SHP77 (cell line): Measurements from ENCODE around the gene SLX9.

ENCODE experiments used
- DNase-seq, 2 experiments: peaks; one replicate each; lab custom pipeline; 2025; lab: John Stamatoyannopoulos, UW

The SLX9 gene

GRCh38 chr21:44991538-44992483 lies 52.0 kb downstream of the SLX9 start:
- no peak for DNase-seq

DNA sequence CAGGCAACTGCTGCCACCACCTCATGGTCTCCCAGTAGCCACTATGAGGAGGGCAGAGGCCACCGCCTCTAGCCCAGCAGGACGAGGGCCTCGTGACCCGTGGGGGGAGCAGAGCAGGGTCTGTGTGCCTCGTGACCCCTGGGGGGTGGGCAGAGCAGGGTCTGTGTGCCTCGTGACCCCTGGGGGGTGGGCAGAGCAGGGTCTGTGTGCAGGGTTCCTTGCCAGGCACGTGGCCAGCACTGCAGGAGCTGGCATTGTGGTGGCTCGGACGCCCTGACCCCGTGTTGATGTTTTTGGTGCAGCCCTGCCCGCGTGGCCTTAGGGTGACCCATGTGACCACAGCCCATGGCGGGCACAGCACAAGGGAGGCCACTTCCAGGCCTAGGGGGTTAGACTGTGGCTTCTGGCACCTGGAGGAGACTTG lies 52.8 kb downstream of the SLX9 start:
- DNase-seq = no peak

DNA sequence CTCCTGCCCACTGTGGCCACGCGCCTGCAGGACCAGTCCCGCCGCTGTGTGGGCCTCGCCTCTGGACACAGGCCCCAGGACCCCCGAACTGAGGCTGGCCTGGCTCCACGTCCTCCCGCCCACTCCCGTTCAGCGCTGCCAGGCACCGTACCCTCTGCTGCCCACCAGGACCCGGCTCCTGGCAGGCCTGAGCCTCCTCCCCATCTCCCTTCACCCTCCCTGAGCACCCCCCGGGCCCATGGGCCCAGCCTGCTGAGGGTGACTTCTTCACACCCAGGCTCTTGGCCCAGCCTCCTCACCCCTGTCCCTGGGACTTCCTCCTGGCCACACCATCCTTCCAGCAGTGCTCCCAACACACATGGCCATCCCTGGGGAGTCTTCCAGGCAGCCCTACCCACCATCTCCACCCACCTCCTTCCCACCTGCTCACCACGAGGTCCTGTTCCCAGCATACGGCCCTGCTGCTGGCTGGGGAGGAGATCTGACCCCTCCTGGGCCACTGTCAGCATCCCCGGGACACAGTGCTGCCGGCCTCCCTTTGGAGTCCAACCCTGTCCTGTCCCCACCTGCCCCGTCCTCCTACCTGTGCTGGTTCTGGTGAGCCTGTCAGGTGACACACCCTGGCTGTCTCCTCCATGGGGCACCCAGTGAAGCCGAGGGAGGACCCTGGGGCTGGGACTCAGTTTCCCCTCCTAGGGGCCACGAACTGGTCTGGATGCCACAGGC lies 53.7 kb downstream of the SLX9 start:
- no peak for DNase-seq

DNA sequence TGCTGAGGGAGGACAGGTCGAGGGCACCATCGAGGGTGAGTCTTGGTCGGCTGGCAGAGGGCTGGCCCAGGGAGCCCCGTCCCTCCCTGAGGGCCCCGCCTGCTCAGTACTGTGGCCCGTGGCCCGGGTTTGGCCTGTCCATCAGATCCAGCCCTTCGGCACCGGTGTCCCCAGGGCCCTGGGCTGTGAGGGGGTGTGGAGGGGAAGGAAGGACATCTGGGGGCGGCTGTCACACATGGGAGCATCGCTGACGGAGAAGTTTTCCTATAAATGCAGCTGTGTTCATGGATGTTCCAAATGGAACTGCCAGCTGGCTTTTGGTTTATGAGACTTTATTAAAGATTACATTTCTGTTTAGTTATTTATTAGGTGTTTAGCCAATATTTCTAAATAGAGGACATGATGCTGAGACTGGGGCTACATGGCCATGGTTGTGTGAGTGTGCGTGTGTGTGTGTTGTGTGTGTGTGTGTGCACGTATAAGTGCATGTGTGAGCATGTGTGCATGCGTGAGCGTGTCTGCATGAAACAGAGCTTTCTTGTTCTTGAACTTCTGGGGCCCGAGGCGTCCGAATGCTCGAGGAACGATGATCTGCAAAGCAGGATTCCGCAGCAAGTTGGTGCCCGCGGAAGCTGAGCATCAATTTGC lies 54.3 kb downstream of the SLX9 start:
- no peak for DNase-seq

GRCh38 chr21:44994695-44995342 lies 55.0 kb downstream of the SLX9 start:
- DNase-seq = no peak

DNA sequence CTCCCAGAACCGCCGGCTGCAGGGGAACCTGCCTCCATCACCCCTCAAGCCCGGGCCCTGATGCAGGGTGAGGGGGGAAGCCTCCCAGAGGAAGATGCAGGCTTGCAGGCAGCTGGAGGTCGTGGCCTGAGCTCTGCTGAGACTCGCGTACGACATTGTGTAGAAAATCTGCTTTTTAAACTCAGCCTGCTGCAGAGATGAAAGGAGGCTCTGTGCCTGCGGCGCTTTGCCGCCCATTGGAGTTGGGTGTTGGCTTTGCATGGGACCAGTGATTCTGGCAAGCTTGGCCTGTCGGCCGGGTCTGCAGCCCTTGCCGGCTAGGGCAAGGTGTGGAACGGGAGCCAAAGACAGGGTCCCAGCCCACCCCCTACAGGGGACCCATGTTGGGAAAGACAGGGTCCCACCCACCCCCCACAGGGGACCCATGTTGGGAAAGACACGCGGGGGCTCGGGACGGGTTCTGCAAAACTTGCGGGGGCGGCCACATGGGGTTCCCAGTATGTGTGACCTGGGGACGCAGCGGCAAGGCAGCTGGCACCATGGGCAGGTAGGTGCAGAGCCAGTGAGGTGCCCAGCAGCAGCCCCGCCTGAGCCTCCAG lies 55.6 kb downstream of the SLX9 start:
- no peak for DNase-seq

DNA sequence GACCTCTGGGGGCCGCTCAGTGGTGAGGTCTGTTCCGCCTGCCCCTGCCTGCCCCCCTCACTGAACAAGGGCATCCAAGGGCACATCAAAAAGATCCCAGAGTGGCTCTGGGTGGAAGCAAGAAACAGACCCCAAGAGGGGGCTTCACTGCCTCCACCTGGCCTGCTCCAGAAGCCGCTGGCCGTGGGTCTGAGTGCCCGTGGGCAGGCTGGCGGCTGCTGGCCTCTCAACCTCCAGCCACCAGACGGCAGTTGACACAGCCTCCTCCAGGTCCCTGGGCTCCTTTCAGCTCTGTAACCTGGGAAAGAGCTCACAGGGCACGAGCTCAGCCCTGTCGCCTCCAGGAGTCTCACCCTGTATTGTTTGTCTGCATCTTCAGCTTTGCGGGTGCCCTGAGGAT lies 56.3 kb downstream of the SLX9 start:
- DNase-seq = no peak

DNA sequence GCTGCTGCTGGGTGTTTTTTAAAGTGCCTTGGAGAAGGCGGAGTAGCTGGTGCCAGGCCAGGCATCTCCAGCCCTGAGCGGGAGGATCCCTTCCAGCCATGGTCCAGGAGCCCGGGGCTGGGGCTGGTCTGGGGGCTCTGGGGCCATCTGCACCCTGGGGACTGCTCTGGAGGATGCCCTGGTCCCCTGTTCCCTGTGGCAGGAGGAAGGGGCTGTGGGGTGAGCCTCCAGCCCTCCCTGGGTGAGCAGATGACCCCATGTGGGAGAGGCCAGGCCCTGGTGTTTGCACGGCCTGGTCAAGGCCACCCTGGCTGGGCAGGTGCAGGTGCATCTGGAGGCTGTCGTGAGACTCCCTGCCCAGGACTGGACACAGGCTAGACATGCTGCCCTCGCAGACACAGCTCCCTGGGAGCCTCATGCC lies 56.7 kb downstream of the SLX9 start:
- DNase-seq = no peak

DNA sequence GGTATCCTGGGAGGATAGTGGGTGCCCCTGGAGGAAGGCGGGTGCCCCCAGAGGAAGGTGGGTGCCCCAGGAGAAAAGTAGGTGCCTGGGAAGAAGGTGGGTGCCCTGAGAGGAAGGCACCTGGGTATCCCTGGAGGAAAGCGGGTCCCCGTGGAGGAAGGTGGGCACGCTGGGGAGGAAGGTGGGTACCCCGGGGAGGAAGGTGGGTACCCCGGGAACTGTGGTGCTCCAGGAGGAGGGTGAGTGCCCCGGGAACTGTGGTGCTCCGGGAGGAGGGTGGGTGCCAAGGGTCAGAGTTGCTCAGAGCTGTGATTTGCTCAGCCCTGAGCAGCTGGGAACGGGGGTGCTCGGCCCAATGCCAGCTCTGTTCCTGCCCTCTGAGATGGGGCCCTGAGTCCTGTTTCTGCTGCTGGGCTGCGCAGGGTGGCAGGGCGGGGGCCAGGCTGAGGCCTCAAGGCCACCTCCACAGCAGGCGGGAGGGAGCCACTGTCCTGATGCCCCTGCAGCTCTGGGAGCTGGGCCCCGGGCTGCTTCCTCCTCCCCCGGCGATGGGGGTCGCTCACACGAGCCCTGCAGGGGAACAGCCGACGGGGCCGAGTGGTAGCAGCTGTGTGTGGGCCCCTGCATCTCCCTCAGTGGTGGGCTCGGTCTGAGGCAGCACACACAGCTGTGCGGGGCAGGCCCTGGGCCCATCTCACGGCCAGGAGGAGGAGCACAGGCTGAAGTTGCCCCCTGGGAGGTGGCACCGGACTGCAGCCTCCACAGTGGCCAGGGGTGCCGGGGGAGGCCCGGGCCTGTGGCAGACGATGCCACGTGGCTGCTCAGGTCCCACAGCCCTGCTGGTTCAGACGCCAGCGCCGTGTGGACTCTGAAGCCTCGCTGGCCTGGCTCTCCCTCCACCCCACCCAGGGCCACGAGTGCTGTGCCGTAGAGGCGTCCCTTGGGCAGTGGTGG lies 57.4 kb downstream of the SLX9 start:
- DNase-seq = no peak

GRCh38 chr21:44998086-44998620 lies 58.3 kb downstream of the SLX9 start:
- no peak for DNase-seq

- no peak for DNase-seq
Observed at GRCh38 chr21:44998621-44999427, 59.0 kb downstream of the SLX9 start.

DNA sequence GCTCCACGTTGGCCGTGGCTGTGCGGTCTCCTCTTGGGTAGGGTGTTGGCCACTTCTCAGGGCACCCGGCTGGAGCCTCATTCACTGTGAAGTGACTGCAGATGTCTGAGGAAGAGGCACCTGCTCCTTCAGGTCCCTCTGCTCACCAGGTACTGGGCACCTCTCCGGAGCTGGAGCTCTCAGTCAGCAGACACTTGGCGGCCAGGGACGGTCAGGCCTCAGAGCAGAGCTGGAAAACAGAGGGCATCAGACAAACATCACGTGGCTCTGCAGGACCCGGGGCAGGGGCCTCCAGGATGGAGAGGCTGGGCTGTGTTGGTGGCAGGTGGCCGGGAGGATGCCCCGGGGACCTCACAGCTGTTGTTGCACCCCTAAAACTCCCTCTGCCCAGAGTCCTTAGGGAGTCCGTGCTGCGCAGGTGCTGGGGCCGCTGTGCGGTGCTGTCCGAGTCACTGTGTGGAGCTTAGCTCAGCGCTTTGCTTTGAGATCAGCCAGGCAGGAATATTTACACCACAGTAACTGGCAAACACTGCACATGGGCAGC lies 59.7 kb downstream of the SLX9 start:
- no peak for DNase-seq

DNA sequence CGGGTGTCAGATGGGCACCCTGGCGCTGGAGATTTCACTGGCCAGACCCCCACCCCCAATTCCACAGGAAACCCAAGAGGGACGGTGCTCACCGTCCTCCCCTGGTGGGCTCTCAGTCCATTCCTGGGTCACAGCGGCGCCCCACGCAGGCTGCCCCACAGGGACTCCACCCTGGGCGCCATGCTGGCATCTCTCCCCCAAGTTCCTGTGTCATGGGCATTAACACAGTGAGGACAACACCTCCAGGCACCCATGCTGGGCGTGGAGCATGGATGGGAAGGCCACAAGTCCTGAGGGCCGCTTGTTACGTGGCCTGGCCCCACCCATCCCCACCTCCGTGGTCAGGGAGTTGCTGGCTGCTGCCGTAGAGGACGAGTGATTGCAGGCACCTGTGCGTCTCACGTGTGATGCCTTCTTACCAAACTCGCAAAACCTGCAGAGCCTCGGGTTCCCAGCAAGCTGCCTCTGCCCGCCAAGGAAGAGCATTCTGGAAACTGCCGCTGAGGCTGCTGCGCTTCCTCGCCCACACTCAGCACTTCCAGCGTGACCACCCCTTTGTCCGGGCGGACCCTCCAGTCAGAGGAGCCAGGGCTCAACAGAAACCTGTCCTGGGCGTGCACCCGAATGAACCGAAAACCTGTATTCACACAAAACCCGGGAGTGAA lies 60.3 kb downstream of the SLX9 start:
- no peak for DNase-seq

DNA sequence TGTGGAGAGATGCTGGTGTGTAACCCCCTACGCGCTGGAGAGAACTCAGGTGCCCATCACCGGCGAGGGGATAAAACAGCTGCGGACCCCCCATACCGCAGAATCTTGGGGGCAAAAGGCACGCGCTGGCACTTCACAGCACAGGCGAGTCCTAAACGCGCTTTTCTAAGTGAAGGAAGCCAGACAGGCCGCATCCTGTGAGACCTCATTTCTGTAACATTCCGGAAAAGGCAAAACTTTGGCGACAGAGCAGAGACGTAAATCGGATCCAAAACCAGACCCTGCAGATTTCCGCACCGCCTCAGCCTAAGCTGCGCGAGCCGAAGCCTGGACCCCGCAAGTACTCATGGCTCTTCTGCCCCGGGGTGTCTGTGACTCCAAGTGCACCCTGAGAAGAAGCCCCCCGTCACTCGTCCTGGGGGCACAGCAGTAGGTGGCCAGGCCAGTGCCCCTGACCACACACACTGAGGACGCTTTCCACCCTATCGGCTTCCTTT lies 60.9 kb downstream of the SLX9 start:
- DNase-seq = no peak

DNA sequence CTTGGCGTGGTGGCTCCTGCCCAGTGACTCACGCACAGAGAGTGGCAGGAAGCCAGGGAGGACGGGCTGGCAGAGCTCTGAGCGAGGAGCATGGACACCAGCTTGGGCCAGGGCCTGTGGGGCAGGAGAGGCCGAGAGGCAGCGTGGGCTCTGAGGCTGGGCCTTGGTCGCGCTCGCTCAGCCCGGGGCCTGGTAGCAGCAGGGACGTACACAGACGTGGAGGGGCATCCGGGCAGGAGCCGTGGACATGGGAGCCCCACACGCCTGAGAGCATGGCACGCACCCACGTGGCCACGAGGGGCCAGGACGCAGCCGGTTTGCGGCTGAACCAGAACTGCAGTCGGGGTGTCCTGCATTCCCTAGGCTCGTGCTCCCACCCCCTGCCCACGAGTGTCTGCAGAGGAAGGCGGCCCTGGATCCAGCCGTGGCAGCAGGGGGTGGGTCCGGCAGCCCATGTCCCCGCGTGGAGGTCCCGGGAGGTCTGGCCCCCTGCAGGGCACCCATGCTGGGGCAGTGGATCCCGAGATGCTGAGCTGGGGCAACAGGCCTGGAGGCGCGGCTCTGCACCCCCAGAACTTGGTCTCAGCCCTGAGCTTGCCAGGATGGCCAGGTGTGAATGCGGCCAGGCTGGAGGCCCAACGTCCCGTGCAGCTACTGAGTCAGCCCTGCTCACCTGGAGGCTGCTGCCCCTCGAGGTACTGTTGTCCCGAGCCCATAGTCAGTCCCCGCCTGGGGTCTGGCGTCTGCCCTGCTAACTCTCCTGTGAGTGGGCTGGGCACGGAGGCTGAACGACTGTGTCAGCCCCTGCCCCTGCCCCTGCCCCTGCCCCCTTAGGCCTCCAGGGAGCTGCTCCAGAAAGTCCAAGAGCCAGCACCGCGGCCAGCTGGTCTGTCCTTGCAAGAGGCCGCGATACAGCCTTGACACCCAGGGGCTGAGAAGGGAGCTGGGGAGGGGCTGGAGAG lies 61.6 kb downstream of the SLX9 start:
- no peak for DNase-seq

- no peak for DNase-seq
Observed at GRCh38 chr21:45002381-45003204, 62.8 kb downstream of the SLX9 start.
